ENCODE results near the gene CLCN3. TPM values are rescaled to one million over a fixed set of nuclear protein-coding genes. Genes with fewer than 3 reads are reported as not detected.

CLCN3 gene
- total and polyA plus RNA-seq, 9 of the 15 experiments (the other 6 are each of a cell fraction or from before 2014, with no cell fraction given), result 12.7 to 60.6 (median 38.5) TPM

DNA sequence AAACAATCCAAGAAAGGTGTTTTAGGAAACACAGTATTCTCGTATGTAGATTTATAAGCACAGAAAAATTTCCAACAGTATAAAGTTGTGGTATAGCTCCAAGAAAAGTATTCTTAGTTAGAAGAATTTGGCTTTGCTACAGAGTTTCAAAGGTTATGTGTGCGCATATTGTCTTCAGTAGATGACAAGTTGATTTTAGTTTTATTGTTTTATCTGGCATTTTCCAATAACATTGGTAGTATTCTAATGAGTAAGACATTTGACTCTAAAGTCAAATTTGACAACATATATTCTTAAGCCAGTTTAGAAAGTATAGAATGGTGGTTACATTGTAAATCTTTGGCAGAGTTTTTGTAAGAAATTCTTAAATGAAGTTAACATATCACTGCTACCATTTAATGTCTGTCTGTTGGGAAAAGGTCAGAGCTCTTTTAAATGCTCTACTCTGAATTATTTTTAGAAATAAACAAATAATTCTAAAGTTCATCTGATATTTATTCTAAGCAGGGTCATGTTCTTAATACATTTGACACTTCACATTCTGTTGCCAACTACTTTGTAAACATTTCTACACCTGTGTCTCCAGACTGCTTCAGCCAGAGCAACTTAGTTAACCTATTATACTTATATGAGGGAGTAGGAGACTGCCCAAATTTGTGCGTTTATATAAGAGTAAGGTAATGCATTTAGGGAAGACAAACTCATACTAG is 30.0 kb downstream of the CLCN3 start:
- BruUV-seq (replicated peaks), result no TSS peak
- CTCF ChIA-PET (ENCODE audit: low intra/inter-chr PET ratio), result no interaction called here
- peaks cover 60% of the 10 kb centered on the region for H3K79me2 ChIP-seq (ENCODE audit: control insufficient read depth, insufficient read depth, low read length)

More for the DNA sequence above, 30.0 kb downstream of the CLCN3 start:
- H3K36me3 ChIP-seq (ENCODE audit: control insufficient read depth, insufficient read depth, low read length), result peaks cover 16% of the 10 kb centered on the region; the same call in 2 of the 3 replicates
- no peak for DNase-seq (ENCODE audit: extremely low read depth in 1 of 4, low spot score in 3 of 4)
- in situ Hi-C loops (cut with MboI), result no loop called here
- H3K9me1 ChIP-seq (ENCODE audit: control insufficient read depth, insufficient read depth, low read length), result no peaks in the 10 kb centered on the region
- peak overlapping the region; percentile 70 for H3K27ac ChIP-seq (ENCODE audit: extremely low read depth, low read depth, low read length)
- TF ChIP-seq ZNF584 (CRISPR knock-in tag; IDR thresholded peaks at IDR 0.05; ENCODE audit: low read depth) (no peak), SMARCA4 (IDR thresholded peaks at IDR 0.05) (0 out of 2 replicates have a peak, but pooled peaks have one; percentile 10), VEZF1 (CRISPR knock-in tag; IDR thresholded peaks at IDR 0.05) (0 out of 2 replicates have a peak, but pooled peaks have one; percentile 30), GATAD2B (IDR thresholded peaks at IDR 0.05; ENCODE audit: borderline replicate concordance) (0 out of 2 replicates have a peak, but pooled peaks have one; percentile 2), HDAC2 (IDR thresholded peaks at IDR 0.05) (0 out of 2 replicates have a peak, but pooled peaks have one; percentile 0), ARID1B (IDR thresholded peaks at IDR 0.05) (0 out of 2 replicates have a peak, but pooled peaks have one; percentile 3), TAF9B (IDR thresholded peaks at IDR 0.05; ENCODE audit: partially characterized antibody) (peak; percentile 7), HDAC3 (IDR thresholded peaks at IDR 0.05; ENCODE audit: borderline replicate concordance, partially characterized antibody) (peak; percentile 8), ADNP (tag; IDR thresholded peaks at IDR 0.05) (no peak), FOSL1 (tag; conservative IDR thresholded peaks at IDR 0.05) (0 out of 2 replicates have a peak, but pooled peaks have one; percentile 10)
- no peaks in the 10 kb centered on the region for H3K27me3 ChIP-seq (ENCODE audit: control insufficient read depth in 2 of 2, insufficient read depth in 2 of 2, low read length in 2 of 2)
- POLR2A ChIA-PET, result interaction anchor here (0.7 to 5.1 kb wide), 9 partner anchors 8 to 42 kb away, joined by 3 to 46 read pairs (median 3); no protein-coding TSS in a partner anchor
- H3K4me3 ChIP-seq, result no peak overlapping the region
- 14% methylated on average over 3 of the region's 3 CpGs for WGBS (ENCODE audit: insufficient coverage, low coverage, missing lambda C conversion rate)
- H3K9ac ChIP-seq (ENCODE audit: insufficient read depth in 1 of 2, low read depth in 2 of 2, low read length in 2 of 2), result peak overlapping the region in 1 of 2 experiments; percentile 57; a peak in 3 of 4 replicates
- H3K4me2 ChIP-seq (ENCODE audit: insufficient read depth, low read length), result peak overlapping the region; percentile 21; the same call in 1 of the 2 replicates
- FAIRE-seq, result no peak
- H2AFZ ChIP-seq (ENCODE audit: low read depth, low read length), result peak overlapping the region; percentile 57
- intact Hi-C loops (cut with micrococcal nuclease), result no loop called here
- no peaks in the 10 kb centered on the region for H4K20me1 ChIP-seq (replicated peaks; ENCODE audit: control insufficient read depth, insufficient read depth, low read length)
- peaks cover 4 to 20% of the 10 kb centered on the region in 2 experiments; a peak in 3 of 5 replicates for H3K4me1 ChIP-seq (replicated peaks in 1 of 2; ENCODE audit: control insufficient read depth in 2 of 2, insufficient read depth in 2 of 2, low read length in 2 of 2)
- peak; percentile 41 for ATAC-seq
- H3K9me3 ChIP-seq (replicated peaks; ENCODE audit: control insufficient read depth, insufficient read depth, low read depth, low read length), result no peaks in the 10 kb centered on the region; the same call in 1 of the 2 replicates

Measured in K562 (cell line).